Thymus (tissue), 11 donors: Measurements from ENCODE around the gene CCN5. TPM values are rescaled to one million over a fixed set of nuclear protein-coding genes. Genes with fewer than 3 reads are reported as not detected.

Experiments used
- DNase-seq, 9 donors: peaks; one replicate each; pipeline ENCODE4 v3.0.0-alpha.2; 2013; ENCODE audit warnings: low spot score in 9 of 9, low read depth in 6 of 9, missing footprints in 1 of 9
- H3K27ac ChIP-seq, 2 donors: one replicate each; pipeline ENCODE4 v1.5.1; 2013; ENCODE audit warnings: control low read depth in 1 of 2, low read depth in 1 of 2, low read length in 1 of 2, mild to moderate bottlenecking in 1 of 2, moderate library complexity in 1 of 2
- H3K27me3 ChIP-seq, 2 donors: one replicate each; pipeline ENCODE4 v1.5.1; 2013; ENCODE audit warnings: low read length in 1 of 2; ENCODE audit not compliant: control insufficient read depth in 2 of 2, insufficient read depth in 1 of 2
- H3K36me3 ChIP-seq, 2 donors: one replicate each; pipeline ENCODE4 v1.5.1; 2013; ENCODE audit warnings: low read length in 1 of 2, mild to moderate bottlenecking in 1 of 2, moderate library complexity in 1 of 2; ENCODE audit not compliant: control insufficient read depth in 2 of 2, insufficient read depth in 2 of 2
- H3K4me1 ChIP-seq, 2 donors: one replicate each; pipeline ENCODE4 v1.5.1; 2013; ENCODE audit warnings: low read length in 2 of 2; ENCODE audit not compliant: control insufficient read depth in 2 of 2, insufficient read depth in 2 of 2
- H3K4me3 ChIP-seq, 2 donors: one replicate each; pipeline ENCODE4 v1.5.1; 2013; ENCODE audit warnings: low read length in 2 of 2, control low read depth in 1 of 2, mild to moderate bottlenecking in 1 of 2
- H3K9me3 ChIP-seq, 2 donors: one replicate each; pipeline ENCODE4 v1.5.1; 2013; ENCODE audit warnings: low read length in 1 of 2, mild to moderate bottlenecking in 1 of 2; ENCODE audit not compliant: control insufficient read depth in 2 of 2, insufficient read depth in 1 of 2
- WGBS: extraction: QIAGEN DNeasy Blood & Tissue Kit; methylation state at CpG from one replicate; pipeline ENCODE4 v1.1.7; 2013; 5-methylcytosine and 5-hydroxymethylcytosine counted together
- polyA plus RNA-seq: library from polyadenylated mRNA; stranded (reverse); fragments of 200-250 nt; gene quantifications from one replicate; pipeline ENCODE4 v1.2.3, GENCODE V29; 2013
- total RNA-seq: library from RNA; stranded (reverse); fragments of 120-200 nt; gene quantifications from one replicate; pipeline ENCODE4 v1.2.4, GENCODE V29; 2013
- donor health status: healthy.

The CCN5 gene
- total and polyA plus RNA-seq, 2 donors, result 0.05 to 3.5 TPM

GRCh38 chr20:44709380-44709779 lies 5.8 kb upstream of the CCN5 start:
- H3K36me3 ChIP-seq, result no peaks in the 10 kb centered on the region
- WGBS, result 95% methylated on average over 11 of the region's 11 CpGs
- no peaks in the 10 kb centered on the region for H3K4me1 ChIP-seq
- no peak overlapping the region for H3K27ac ChIP-seq
- H3K27me3 ChIP-seq, result peaks cover 0 to 2% of the 10 kb centered on the region in 2 donors
- no peak for DNase-seq
- H3K4me3 ChIP-seq, result no peak overlapping the region
- H3K9me3 ChIP-seq, result no peaks in the 10 kb centered on the region

- H3K36me3 ChIP-seq, result no peaks in the 10 kb centered on the region
- WGBS, result 97% methylated on average over 9 of the region's 9 CpGs
- DNase-seq, result no peak
- H3K9me3 ChIP-seq, result no peaks in the 10 kb centered on the region
- no peaks in the 10 kb centered on the region for H3K4me1 ChIP-seq
- no peak overlapping the region for H3K27ac ChIP-seq
- no peak overlapping the region for H3K4me3 ChIP-seq
- peaks cover 0 to 2% of the 10 kb centered on the region in 2 donors for H3K27me3 ChIP-seq
Observed at GRCh38 chr20:44709797-44710196, 5.4 kb upstream of the CCN5 start.

GRCh38 chr20:44711237-44711636 lies 3.9 kb upstream of the CCN5 start:
- no peaks in the 10 kb centered on the region for H3K4me1 ChIP-seq
- no peak for DNase-seq
- H3K27me3 ChIP-seq, result peaks cover 0 to 1% of the 10 kb centered on the region in 2 donors
- H3K36me3 ChIP-seq, result no peaks in the 10 kb centered on the region
- H3K4me3 ChIP-seq, result no peak overlapping the region
- 96% methylated on average over 8 of the region's 8 CpGs for WGBS
- H3K27ac ChIP-seq, result no peak overlapping the region
- no peaks in the 10 kb centered on the region for H3K9me3 ChIP-seq

- no peaks in the 10 kb centered on the region for H3K4me1 ChIP-seq
- H3K4me3 ChIP-seq, result no peak overlapping the region
- 86% methylated on average over 13 of the region's 13 CpGs for WGBS
Observed at GRCh38 chr20:44714102-44714700, 968 bp upstream of the CCN5 start.

GRCh38 chr20:44715499-44716308 lies 535 bp downstream of the CCN5 start:
- 96% methylated on average over 5 of the region's 5 CpGs for WGBS

More at GRCh38 chr20:44714102-44714700, 968 bp upstream of the CCN5 start:
- H3K36me3 ChIP-seq, result no peaks in the 10 kb centered on the region
- DNase-seq, result no peak
- no peaks in the 10 kb centered on the region for H3K27me3 ChIP-seq
- H3K9me3 ChIP-seq, result no peaks in the 10 kb centered on the region
- no peak overlapping the region for H3K27ac ChIP-seq

GRCh38 chr20:44716309-44717106 lies 1.3 kb downstream of the CCN5 start:
- Histone ChIP-seq H3K27ac (no peak overlapping the region), H3K4me1 (no peaks in the 10 kb centered on the region)

More at GRCh38 chr20:44715499-44716308, 535 bp downstream of the CCN5 start:
- Histone ChIP-seq H3K27me3 (no peaks in the 10 kb centered on the region), H3K4me1 (no peaks in the 10 kb centered on the region), H3K36me3 (no peaks in the 10 kb centered on the region), H3K4me3 (no peak overlapping the region), H3K9me3 (no peaks in the 10 kb centered on the region), H3K27ac (no peak overlapping the region)
- DNase-seq, result no peak

GRCh38 chr20:44717986-44718385 lies 2.8 kb downstream of the CCN5 start:
- no peaks in the 10 kb centered on the region for H3K9me3 ChIP-seq
- H3K36me3 ChIP-seq, result no peaks in the 10 kb centered on the region
- whole genome bisulfite sequencing, result 95% methylated on average over 10 of the region's 10 CpGs
- H3K4me3 ChIP-seq, result no peak overlapping the region
- no peak overlapping the region for H3K27ac ChIP-seq
- DNase-seq, result no peak
- H3K27me3 ChIP-seq, result no peaks in the 10 kb centered on the region
- H3K4me1 ChIP-seq, result no peaks in the 10 kb centered on the region

More at GRCh38 chr20:44716309-44717106, 1.3 kb downstream of the CCN5 start:
- H3K36me3 ChIP-seq, result no peaks in the 10 kb centered on the region
- no peak overlapping the region for H3K4me3 ChIP-seq
- H3K27me3 ChIP-seq, result no peaks in the 10 kb centered on the region
- no peaks in the 10 kb centered on the region for H3K9me3 ChIP-seq
- 94% methylated on average over 13 of the region's 13 CpGs for WGBS
- no peak for DNase-seq

GRCh38 chr20:44719841-44720240 lies 4.7 kb downstream of the CCN5 start:
- Histone ChIP-seq H3K27me3 (peaks cover 0 to 6% of the 10 kb centered on the region in 2 donors), H3K27ac (no peak overlapping the region), H3K4me1 (no peaks in the 10 kb centered on the region), H3K9me3 (no peaks in the 10 kb centered on the region), H3K4me3 (no peak overlapping the region), H3K36me3 (no peaks in the 10 kb centered on the region)
- WGBS, result 96% methylated on average over 19 of the region's 19 CpGs
- DNase-seq, result no peak

GRCh38 chr20:44720621-44720996 lies 5.4 kb downstream of the CCN5 start:
- Histone ChIP-seq H3K4me1 (no peaks in the 10 kb centered on the region), H3K27ac (no peak overlapping the region), H3K27me3 (peaks cover 0 to 7% of the 10 kb centered on the region in 2 donors), H3K9me3 (no peaks in the 10 kb centered on the region), H3K4me3 (no peak overlapping the region), H3K36me3 (no peaks in the 10 kb centered on the region)
- DNase-seq, result no peak
- WGBS, result 92% methylated on average over 7 of the region's 7 CpGs
